ENCODE data around the gene MAGEA9B.
"Not testable (repeated sequence)": the region's sequence is repeated elsewhere in the genome, so short reads cannot be mapped to it uniquely, and the experiment has no call there.

Gene MAGEA9B

DNA sequence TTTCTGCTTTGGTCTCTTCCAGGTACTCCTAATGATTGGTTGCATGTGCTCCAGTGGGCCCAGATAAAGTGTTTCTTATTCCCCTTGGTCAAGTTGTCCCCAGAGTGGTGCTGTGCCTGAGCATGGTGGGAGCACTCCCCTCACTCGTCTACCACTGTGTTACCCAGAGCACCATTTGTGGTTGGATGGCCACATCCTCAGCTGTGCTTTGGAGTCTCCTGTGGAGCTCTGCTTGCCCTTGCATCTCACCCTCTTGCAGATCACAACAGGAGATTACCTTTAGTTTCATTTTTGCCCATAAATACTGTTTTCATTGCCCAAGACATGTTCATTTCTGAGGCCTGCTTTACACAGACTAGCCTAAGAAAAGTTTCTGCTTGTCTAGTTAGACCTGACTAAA lies 36.8 kb downstream of the MAGEA9B start:
- not testable (repeated sequence) for DNase-seq (ENCODE audit: insufficient read length, low spot score); FAIRE-seq

GRCh38 chrX:149549701-149550100 lies 37.6 kb downstream of the MAGEA9B start, which contains the start of gene HSFX3:
Gene HSFX3, minus strand, starts transcription at chrX:149549924. Its CDS starts 72 bp downstream, at chrX:149549852.
- not testable (repeated sequence) for DNase-seq (ENCODE audit: insufficient read length, low spot score); FAIRE-seq

- not testable (repeated sequence) for DNase-seq (ENCODE audit: insufficient read length, low spot score); FAIRE-seq
These were observed 39.5 kb downstream of the MAGEA9B start for GRCh38 chrX:149547782-149548181.

- not testable (repeated sequence) for DNase-seq (ENCODE audit: insufficient read length, low spot score); FAIRE-seq
These were observed 40.3 kb downstream of the MAGEA9B start for GRCh38 chrX:149546962-149547361.

- not testable (repeated sequence) for DNase-seq (ENCODE audit: insufficient read length, low spot score); FAIRE-seq
- TF ChIP-seq, protein P1, sequence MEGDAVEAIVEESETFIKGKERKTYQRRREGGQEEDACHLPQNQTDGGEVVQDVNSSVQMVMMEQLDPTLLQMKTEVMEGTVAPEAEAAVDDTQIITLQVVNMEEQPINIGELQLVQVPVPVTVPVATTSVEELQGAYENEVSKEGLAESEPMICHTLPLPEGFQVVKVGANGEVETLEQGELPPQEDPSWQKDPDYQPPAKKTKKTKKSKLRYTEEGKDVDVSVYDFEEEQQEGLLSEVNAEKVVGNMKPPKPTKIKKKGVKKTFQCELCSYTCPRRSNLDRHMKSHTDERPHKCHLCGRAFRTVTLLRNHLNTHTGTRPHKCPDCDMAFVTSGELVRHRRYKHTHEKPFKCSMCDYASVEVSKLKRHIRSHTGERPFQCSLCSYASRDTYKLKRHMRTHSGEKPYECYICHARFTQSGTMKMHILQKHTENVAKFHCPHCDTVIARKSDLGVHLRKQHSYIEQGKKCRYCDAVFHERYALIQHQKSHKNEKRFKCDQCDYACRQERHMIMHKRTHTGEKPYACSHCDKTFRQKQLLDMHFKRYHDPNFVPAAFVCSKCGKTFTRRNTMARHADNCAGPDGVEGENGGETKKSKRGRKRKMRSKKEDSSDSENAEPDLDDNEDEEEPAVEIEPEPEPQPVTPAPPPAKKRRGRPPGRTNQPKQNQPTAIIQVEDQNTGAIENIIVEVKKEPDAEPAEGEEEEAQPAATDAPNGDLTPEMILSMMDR (IDR thresholded peaks at IDR 0.05; ENCODE audit: insufficient read depth, missing control alignments): peak; percentile 3
These were observed 41.4 kb downstream of the MAGEA9B start for GRCh38 chrX:149545545-149546543.

- TF ChIP-seq, protein P1 (IDR thresholded peaks at IDR 0.05; ENCODE audit: insufficient read depth, missing control alignments): no peak
- DNase-seq (ENCODE audit: insufficient read length, low spot score) (no peak), FAIRE-seq (no peak)
These were observed 45.7 kb downstream of the MAGEA9B start for GRCh38 chrX:149541521-149542047.

- FAIRE-seq (peak; percentile 93), DNase-seq (ENCODE audit: insufficient read length, low spot score) (no peak)
- TF ChIP-seq, protein P1 (IDR thresholded peaks at IDR 0.05; ENCODE audit: insufficient read depth, missing control alignments): no peak
These were observed 46.4 kb downstream of the MAGEA9B start, which contains the start of gene EOLA1 for GRCh38 chrX:149540621-149541520. Gene EOLA1, plus strand, starts transcription at chrX:149541012. Its CDS starts 4,619 bp downstream, at chrX:149545631.

DNA sequence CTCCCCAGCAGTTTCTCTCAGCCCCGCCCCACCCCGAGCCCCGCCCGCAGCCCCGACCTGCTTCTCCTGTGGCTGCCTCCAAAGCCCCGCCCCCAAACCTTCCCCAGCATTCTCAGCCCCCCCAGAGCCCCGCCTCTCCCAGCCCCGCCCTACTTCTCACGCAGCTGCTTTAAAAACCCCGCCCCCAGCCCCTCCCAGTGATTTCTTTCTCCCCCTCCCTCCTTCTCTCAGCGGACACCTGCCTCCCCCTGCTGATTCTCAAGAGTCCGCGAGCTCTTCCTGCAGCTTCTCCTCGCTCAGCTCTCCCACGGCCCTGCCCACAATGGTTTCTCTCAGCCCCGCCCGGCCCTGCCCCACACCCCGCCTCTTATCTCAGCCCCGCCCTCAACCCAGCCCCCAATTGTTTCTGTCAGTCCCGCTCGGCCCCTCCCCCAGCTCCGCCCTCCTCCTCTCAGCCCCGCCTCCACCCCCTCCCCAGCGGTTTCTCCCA lies 47.1 kb downstream of the MAGEA9B start:
- DNase-seq (ENCODE audit: insufficient read length, low spot score) (no peak), FAIRE-seq (no peak)
- TF ChIP-seq, protein P1 (IDR thresholded peaks at IDR 0.05; ENCODE audit: insufficient read depth, missing control alignments): no peak

Data from D721Med (cell line).